Progenitor cell of endocrine pancreas (in vitro differentiated cells): ENCODE data around the gene GTSE1. TPM values are rescaled to one million over a fixed set of nuclear protein-coding genes. Genes with fewer than 3 reads are reported as not detected.

Source experiments
- DNase-seq: peaks from one replicate; pipeline ENCODE4 v3.0.0; 2021; ENCODE audit warnings: low spot score; ENCODE audit not compliant: unreplicated experiment
- H3K27ac Mint-ChIP-seq: 2 replicates; pipeline ENCODE4 v1.8.0; 2021; ENCODE audit warnings: mild to moderate bottlenecking, moderate library complexity, mixed read lengths
- H3K27me3 Mint-ChIP-seq: 2 replicates; pipeline ENCODE4 v1.8.0; 2021; ENCODE audit warnings: mixed read lengths
- H3K36me3 Mint-ChIP-seq: 2 replicates; pipeline ENCODE4 v1.8.0; 2022; ENCODE audit warnings: mixed read lengths; ENCODE audit not compliant: insufficient read depth
- H3K4me1 Mint-ChIP-seq: 2 replicates; pipeline ENCODE4 v1.8.0; 2021; ENCODE audit warnings: low read depth, mixed read lengths
- H3K4me3 Mint-ChIP-seq: 2 replicates; pipeline ENCODE4 v1.8.0; 2021; ENCODE audit warnings: low read depth, mild to moderate bottlenecking, moderate library complexity, mixed read lengths
- H3K9me3 Mint-ChIP-seq: 2 replicates; pipeline ENCODE4 v1.8.0; 2021; ENCODE audit warnings: low read depth, mixed read lengths
- total RNA-seq: library from RNA; stranded (reverse); gene quantifications from 2 replicates; pipeline ENCODE4 v1.2.1, GENCODE V29; 2021
- TF ChIP-seq, protein P1 (sequence below): fragments of 200-600 bp; sonication (generic); IDR thresholded peaks from one replicate; pipeline ENCODE4 v1.5.0; 2021; ENCODE audit warnings: antibody characterized with exemption, mild to moderate bottlenecking; ENCODE audit not compliant: unreplicated experiment

Gene GTSE1
- total RNA-seq, 1 donor from 2014 or later = 25.1 TPM

DNA sequence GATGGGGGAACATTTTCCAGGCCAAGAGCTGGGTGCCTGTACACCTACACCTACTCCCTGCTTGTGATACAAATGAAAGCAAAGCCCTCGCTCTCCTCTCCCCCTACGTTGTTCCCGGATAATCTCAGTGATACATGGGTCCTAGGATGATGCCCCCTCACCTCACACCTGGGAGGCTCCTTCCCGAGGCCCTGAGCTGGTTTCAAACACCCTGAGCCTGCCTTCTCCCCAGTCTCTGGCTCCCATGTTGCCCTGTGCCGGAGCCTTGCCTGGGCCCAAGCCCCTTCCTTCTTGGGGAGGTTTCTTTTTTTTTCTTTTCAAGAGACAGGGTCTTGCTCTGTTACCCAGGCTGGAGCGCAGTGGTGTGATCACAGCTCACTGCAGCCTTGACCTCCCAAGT lies 62.1 kb downstream of the GTSE1 start:
- H3K27me3 Mint-ChIP-seq = no peaks in the 10 kb centered on the region
- H3K4me1 Mint-ChIP-seq = peaks cover 3% of the 10 kb centered on the region
- DNase-seq = no peak
- TF ChIP-seq, protein P1, sequence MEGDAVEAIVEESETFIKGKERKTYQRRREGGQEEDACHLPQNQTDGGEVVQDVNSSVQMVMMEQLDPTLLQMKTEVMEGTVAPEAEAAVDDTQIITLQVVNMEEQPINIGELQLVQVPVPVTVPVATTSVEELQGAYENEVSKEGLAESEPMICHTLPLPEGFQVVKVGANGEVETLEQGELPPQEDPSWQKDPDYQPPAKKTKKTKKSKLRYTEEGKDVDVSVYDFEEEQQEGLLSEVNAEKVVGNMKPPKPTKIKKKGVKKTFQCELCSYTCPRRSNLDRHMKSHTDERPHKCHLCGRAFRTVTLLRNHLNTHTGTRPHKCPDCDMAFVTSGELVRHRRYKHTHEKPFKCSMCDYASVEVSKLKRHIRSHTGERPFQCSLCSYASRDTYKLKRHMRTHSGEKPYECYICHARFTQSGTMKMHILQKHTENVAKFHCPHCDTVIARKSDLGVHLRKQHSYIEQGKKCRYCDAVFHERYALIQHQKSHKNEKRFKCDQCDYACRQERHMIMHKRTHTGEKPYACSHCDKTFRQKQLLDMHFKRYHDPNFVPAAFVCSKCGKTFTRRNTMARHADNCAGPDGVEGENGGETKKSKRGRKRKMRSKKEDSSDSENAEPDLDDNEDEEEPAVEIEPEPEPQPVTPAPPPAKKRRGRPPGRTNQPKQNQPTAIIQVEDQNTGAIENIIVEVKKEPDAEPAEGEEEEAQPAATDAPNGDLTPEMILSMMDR = no peak
- no peaks in the 10 kb centered on the region for H3K9me3 Mint-ChIP-seq
- H3K27ac Mint-ChIP-seq = peak overlapping the region; percentile 76
- no peak overlapping the region for H3K4me3 Mint-ChIP-seq
- peaks cover 16% of the 10 kb centered on the region for H3K36me3 Mint-ChIP-seq

DNA sequence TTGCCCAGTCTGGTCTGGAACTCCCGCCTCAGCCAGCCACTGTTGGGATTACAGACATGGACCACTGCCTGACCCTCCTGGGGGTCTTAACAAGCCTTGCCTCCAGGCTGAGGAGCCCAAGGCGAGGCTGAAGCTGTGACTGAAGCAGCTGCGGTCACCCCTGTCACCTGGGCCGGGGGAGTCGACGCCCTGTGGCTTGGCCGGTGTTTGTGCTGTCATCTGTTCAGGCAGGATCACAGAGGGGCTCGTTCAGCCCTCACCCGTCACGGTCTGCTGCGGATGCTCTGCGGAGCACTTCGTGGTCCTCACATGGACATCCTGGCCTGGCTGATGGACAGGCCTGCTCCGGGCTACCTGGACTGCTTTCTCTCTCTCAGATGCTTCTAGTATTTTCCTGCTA lies 62.7 kb downstream of the GTSE1 start:
- no peak overlapping the region for H3K27ac Mint-ChIP-seq
- TF ChIP-seq, protein P1 = no peak
- H3K4me1 Mint-ChIP-seq = peaks cover 3% of the 10 kb centered on the region
- peaks cover 14% of the 10 kb centered on the region for H3K36me3 Mint-ChIP-seq
- DNase-seq = no peak
- H3K27me3 Mint-ChIP-seq = no peaks in the 10 kb centered on the region
- H3K9me3 Mint-ChIP-seq = no peaks in the 10 kb centered on the region
- H3K4me3 Mint-ChIP-seq = no peak overlapping the region

DNA sequence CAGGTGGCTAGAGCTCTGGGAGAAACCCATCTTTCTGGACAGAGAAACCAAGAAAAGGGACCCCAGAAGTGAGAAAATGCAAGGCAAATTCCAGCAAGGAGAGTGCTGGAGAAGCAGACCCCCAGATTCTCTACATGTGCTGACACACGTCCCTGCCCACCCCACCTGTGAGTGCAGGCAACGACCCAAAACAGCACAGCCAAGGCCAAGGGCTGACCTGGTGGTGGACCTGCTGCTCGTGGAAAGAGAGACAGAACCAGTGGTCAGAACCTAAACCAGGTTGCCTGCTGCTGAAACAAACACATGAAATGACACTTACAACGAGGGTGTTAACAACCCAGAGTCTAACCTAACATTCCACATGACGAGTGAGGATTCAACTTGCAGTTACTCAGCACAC lies 63.4 kb downstream of the GTSE1 start:
- no peak for DNase-seq
- peaks cover 3% of the 10 kb centered on the region for H3K4me1 Mint-ChIP-seq
- no peaks in the 10 kb centered on the region for H3K27me3 Mint-ChIP-seq
- TF ChIP-seq, protein P1 = no peak
- H3K4me3 Mint-ChIP-seq = no peak overlapping the region
- H3K9me3 Mint-ChIP-seq = no peaks in the 10 kb centered on the region
- no peak overlapping the region for H3K27ac Mint-ChIP-seq
- peaks cover 14% of the 10 kb centered on the region for H3K36me3 Mint-ChIP-seq

DNA sequence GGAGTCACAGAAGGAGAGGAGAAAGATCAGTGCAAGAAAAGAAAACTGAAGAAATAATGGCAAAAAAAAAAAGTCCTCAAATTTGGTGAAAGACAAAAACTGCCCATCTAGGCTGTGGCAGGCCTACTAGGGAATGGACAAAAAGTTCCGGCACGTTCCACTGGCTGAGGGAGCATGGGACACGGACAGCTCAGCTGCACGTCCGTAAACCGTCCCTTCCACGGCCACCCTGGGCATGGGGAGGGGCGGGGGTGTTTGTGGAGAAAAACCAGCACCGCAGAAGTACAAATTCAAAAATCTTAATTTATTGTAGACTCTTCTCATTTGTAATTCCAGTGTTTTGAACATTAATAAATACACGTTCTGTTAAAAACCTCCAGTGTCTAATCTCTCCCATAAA lies 64.2 kb downstream of the GTSE1 start:
- Mint-ChIP-seq H3K9me3 (no peaks in the 10 kb centered on the region), H3K27ac (no peak overlapping the region), H3K36me3 (peaks cover 11% of the 10 kb centered on the region), H3K4me3 (no peak overlapping the region), H3K4me1 (peaks cover 3% of the 10 kb centered on the region), H3K27me3 (no peaks in the 10 kb centered on the region)
- TF ChIP-seq, protein P1 = no peak
- DNase-seq = no peak

DNA sequence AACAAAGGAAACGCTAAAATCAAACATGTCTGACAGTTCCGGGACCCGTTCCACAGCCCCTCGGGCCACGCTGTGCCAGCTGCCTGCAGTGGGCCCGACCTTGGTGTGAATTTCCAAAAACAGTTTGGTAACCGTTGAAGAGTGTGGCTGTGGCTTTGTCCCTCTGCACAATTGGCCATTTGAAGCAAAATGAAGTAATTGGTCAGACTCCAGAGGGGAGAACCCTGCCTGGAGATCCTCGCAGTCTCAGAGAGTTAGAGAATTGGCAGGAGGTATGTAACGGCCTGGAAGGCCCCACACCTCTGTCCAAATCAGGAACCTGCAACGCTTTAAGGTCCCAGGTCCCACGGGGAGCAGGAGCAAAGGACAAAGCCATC lies 65.1 kb downstream of the GTSE1 start:
- H3K9me3 Mint-ChIP-seq = no peaks in the 10 kb centered on the region
- H3K4me1 Mint-ChIP-seq = peaks cover 3% of the 10 kb centered on the region
- H3K4me3 Mint-ChIP-seq = no peak overlapping the region
- DNase-seq = no peak
- TF ChIP-seq, protein P1 = no peak
- no peaks in the 10 kb centered on the region for H3K27me3 Mint-ChIP-seq
- H3K36me3 Mint-ChIP-seq = peaks cover 11% of the 10 kb centered on the region
- H3K27ac Mint-ChIP-seq = no peak overlapping the region
